DMS114 treated with DMSO at 0.1 percent for 48 hours (cell line): ENCODE data around the gene ABCF1.
"Not testable (repeated sequence)": the region's sequence is repeated elsewhere in the genome, so short reads cannot be mapped to it uniquely, and the experiment has no call there.

ENCODE experiments used
- DNase-seq: peaks from one replicate; lab custom pipeline; 2025; ENCODE audit not compliant: unreplicated experiment; lab: John Stamatoyannopoulos, UW

ABCF1 gene

GRCh38 chr6:30571075-30571761, at the start of gene ABCF1:
Gene ABCF1 (plus strand): TSS chr6:30571442. CDS start chr6:30571488, 46 bp downstream.
- DNase-seq = peak; percentile 96

GRCh38 chr6:30521952-30522351, 49.3 kb upstream of the ABCF1 start:
- not testable (repeated sequence) for DNase-seq

- not testable (repeated sequence) for DNase-seq
These were observed 44.8 kb upstream of the ABCF1 start for GRCh38 chr6:30526444-30526843.

GRCh38 chr6:30529349-30529875, 41.8 kb upstream of the ABCF1 start:
- DNase-seq = not testable (repeated sequence)

GRCh38 chr6:30530014-30530413, 41.2 kb upstream of the ABCF1 start:
- DNase-seq = no peak

- DNase-seq = no peak
These were observed 37.6 kb upstream of the ABCF1 start for GRCh38 chr6:30533460-30534294.

- no peak for DNase-seq
These were observed 33.3 kb upstream of the ABCF1 start for GRCh38 chr6:30537931-30538330.

GRCh38 chr6:30541515-30542403, 29.5 kb upstream of the ABCF1 start:
- peak; percentile 81 for DNase-seq

- DNase-seq = no peak
These were observed 28.9 kb upstream of the ABCF1 start for GRCh38 chr6:30542404-30542725.

- no peak for DNase-seq
These were observed 28.3 kb upstream of the ABCF1 start for GRCh38 chr6:30542915-30543314.

GRCh38 chr6:30543821-30544220, 27.4 kb upstream of the ABCF1 start:
- DNase-seq = no peak

- peak; percentile 73 for DNase-seq
These were observed 26.5 kb upstream of the ABCF1 start for GRCh38 chr6:30544666-30545272.

- no peak for DNase-seq
These were observed 23.8 kb upstream of the ABCF1 start for GRCh38 chr6:30547454-30547853.

GRCh38 chr6:30548375-30548774, 22.9 kb upstream of the ABCF1 start:
- DNase-seq = no peak

GRCh38 chr6:30554404-30554803, 16.8 kb upstream of the ABCF1 start:
- DNase-seq = no peak

GRCh38 chr6:30554962-30555815, 16.1 kb upstream of the ABCF1 start:
- no peak for DNase-seq

GRCh38 chr6:30555816-30556065, 15.5 kb upstream of the ABCF1 start:
- no peak for DNase-seq

- peak; percentile 80 for DNase-seq
These were observed 15.0 kb upstream of the ABCF1 start, which contains the start of gene GNL1 for GRCh38 chr6:30556066-30556905. Gene GNL1 (minus strand): TSS chr6:30556489. CDS start chr6:30556203, 286 bp downstream.
